Neural crest cell (in vitro differentiated cells): Measurements from ENCODE around the gene TNIK. TPM values are rescaled to one million over a fixed set of nuclear protein-coding genes. Genes with fewer than 3 reads are reported as not detected.
"Not testable (repeated sequence)": the region's sequence is repeated elsewhere in the genome, so short reads cannot be mapped to it uniquely, and the experiment has no call there.

ENCODE experiments used
- DNase-seq: peaks from one replicate; pipeline ENCODE4 v3.0.0; 2021; ENCODE audit warnings: low read depth, mixed read lengths, low spot score
- H3K27ac Mint-ChIP-seq: one replicate; pipeline ENCODE4 v1.8.0; 2021; ENCODE audit warnings: mild to moderate bottlenecking, mixed read lengths; ENCODE audit not compliant: unreplicated experiment
- H3K27me3 Mint-ChIP-seq: 2 replicates; pipeline ENCODE4 v1.8.0; 2021; ENCODE audit warnings: low read depth, mild to moderate bottlenecking, mixed read lengths
- H3K36me3 Mint-ChIP-seq: 2 replicates; pipeline ENCODE4 v1.8.0; 2021; ENCODE audit warnings: low read depth, mild to moderate bottlenecking, mixed read lengths
- H3K4me1 Mint-ChIP-seq: 2 replicates; pipeline ENCODE4 v1.8.0; 2021; ENCODE audit warnings: mixed read lengths
- H3K4me3 Mint-ChIP-seq: one replicate; pipeline ENCODE4 v1.8.0; 2021; ENCODE audit warnings: mild to moderate bottlenecking, mixed read lengths
- H3K9me3 Mint-ChIP-seq: 2 replicates; pipeline ENCODE4 v1.8.0; 2021; ENCODE audit warnings: mixed read lengths
- total RNA-seq: library from RNA; stranded (reverse); gene quantifications from 2 replicates; pipeline ENCODE4 v1.2.1, GENCODE V29; 2021
- TF ChIP-seq, protein P1 (sequence below): fragments of 200-600 bp; sonication (generic); conservative IDR thresholded peaks from 2 replicates; pipeline ENCODE4 v1.5.0; 2021; ENCODE audit warnings: antibody characterized with exemption, mild to moderate bottlenecking

TNIK gene
- total RNA-seq, 1 donor from 2014 or later = 32.3 TPM

DNA sequence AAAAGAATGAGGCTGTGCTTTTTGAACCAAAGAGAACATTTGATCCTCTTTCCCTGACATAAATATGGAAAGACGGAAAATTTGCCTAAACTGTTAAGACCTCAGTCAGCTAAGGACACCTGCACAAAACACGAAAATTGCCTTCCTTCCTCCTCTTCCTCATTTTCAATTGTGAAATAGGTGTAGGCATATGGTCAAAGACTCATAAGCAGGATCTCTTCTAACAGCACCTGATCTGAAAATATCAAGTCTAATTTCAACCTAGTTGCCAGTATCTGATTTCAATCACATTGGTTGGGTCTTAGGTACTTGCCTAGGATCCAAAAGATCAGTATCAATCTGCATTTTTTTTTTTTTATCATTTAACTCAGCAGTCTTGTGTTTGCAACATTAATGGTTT lies 218.0 kb downstream of the TNIK start:
- peaks cover 22% of the 10 kb centered on the region for H3K4me1 Mint-ChIP-seq
- H3K36me3 Mint-ChIP-seq = no peaks in the 10 kb centered on the region
- no peaks in the 10 kb centered on the region for H3K9me3 Mint-ChIP-seq
- H3K27me3 Mint-ChIP-seq = no peaks in the 10 kb centered on the region
- no peak overlapping the region for H3K4me3 Mint-ChIP-seq
- TF ChIP-seq, protein P1, sequence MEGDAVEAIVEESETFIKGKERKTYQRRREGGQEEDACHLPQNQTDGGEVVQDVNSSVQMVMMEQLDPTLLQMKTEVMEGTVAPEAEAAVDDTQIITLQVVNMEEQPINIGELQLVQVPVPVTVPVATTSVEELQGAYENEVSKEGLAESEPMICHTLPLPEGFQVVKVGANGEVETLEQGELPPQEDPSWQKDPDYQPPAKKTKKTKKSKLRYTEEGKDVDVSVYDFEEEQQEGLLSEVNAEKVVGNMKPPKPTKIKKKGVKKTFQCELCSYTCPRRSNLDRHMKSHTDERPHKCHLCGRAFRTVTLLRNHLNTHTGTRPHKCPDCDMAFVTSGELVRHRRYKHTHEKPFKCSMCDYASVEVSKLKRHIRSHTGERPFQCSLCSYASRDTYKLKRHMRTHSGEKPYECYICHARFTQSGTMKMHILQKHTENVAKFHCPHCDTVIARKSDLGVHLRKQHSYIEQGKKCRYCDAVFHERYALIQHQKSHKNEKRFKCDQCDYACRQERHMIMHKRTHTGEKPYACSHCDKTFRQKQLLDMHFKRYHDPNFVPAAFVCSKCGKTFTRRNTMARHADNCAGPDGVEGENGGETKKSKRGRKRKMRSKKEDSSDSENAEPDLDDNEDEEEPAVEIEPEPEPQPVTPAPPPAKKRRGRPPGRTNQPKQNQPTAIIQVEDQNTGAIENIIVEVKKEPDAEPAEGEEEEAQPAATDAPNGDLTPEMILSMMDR = no peak
- no peak overlapping the region for H3K27ac Mint-ChIP-seq
- DNase-seq = no peak

DNA sequence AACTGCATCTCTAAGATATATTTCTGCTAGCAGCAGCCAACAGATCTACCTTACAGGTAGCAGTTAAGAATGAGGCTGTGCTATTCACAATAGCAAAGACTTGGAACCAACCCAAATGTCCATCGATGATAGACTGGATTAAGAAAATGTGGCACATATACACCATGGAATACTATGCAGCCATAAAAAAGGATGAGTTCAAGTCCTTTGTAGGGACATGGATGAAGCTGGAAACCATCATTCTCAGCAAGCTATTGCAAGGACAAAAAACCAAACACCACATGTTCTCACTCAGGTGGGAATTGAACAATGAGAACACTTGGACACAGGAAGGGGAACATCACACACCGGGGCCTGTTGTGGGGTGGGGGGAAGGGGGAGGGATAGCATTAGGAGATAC lies 218.6 kb downstream of the TNIK start:
- H3K9me3 Mint-ChIP-seq, H3K27ac Mint-ChIP-seq, H3K36me3 Mint-ChIP-seq, DNase-seq, H3K4me3 Mint-ChIP-seq, H3K27me3 Mint-ChIP-seq: not testable (repeated sequence)
- H3K4me1 Mint-ChIP-seq = peaks cover 28% of the 10 kb centered on the region

DNA sequence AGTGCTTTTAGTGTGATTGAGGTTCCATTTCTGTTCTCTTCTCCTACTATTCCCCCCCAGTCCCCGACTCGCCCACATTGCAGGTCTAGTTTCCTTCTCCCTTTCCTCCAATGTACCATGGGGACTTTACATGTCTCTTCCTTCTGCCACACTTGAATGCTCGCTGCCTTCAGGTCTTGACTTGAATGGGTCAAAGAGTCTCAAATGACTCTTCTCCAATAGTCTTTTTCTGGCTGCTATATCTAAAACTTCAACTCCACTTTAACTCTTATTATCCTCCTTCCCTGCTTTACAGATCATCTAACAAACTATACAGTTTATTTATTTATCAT lies 219.7 kb downstream of the TNIK start:
- Mint-ChIP-seq H3K9me3 (no peaks in the 10 kb centered on the region), H3K36me3 (no peaks in the 10 kb centered on the region), H3K4me1 (peaks cover 35% of the 10 kb centered on the region), H3K4me3 (no peak overlapping the region), H3K27me3 (no peaks in the 10 kb centered on the region), H3K27ac (no peak overlapping the region)
- no peak for DNase-seq
- TF ChIP-seq, protein P1 = no peak

DNA sequence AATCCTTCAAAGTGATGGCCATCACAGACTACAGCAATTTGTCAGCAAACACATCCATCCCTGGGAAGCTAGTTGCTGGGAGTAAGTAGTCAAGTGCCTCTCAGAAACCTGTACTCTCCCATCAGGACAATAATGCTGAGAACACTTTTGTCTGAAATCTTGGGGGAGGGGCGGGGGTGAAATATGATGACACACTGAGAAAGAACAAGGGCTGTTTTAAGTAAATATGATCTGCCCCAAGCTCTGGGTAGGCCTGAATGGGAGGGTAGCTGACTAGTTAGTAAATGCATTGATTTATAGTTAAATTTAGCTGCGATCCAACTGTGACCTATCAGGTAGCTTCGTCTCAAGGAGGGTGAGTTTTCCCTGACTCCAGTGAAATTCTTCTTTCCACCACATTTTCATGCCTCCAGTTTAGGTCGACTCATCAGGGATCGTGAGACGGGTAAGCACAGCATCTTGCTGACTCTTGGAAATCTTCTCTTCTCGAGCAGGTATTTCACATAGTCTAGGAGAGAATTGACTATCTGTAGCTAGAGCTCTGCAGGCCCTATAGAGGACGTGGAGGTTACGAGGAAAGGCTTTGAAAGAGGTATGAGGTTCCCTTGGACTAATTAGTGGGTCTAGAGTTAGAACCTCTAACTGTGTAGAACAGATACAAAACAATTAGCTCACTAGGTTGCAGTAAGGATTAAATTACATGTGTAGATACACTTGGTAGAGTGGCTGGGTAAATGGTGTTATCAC lies 220.3 kb downstream of the TNIK start:
- no peaks in the 10 kb centered on the region for H3K27me3 Mint-ChIP-seq
- H3K36me3 Mint-ChIP-seq = no peaks in the 10 kb centered on the region
- no peak overlapping the region for H3K4me3 Mint-ChIP-seq
- DNase-seq = no peak
- H3K4me1 Mint-ChIP-seq = peaks cover 35% of the 10 kb centered on the region
- H3K9me3 Mint-ChIP-seq = no peaks in the 10 kb centered on the region
- TF ChIP-seq, protein P1 = no peak
- H3K27ac Mint-ChIP-seq = no peak overlapping the region

DNA sequence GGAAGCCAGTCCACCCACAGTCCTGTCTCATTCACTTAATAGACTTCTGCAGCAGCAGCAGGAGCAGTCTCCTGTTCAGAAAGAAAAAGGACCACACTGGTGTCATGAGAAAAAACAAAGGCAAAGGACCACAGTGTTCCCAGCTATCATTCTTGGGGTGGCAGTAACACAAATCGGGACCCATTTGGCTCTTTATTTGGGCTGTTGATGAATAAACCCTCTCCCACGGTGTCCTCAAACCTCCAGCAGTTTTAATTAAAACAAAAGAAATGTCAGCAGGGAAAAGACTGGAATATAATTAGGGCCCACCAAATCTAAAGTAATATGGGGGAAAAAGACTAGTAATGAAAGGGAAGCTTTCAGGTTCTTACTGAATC lies 223.2 kb downstream of the TNIK start:
- no peak overlapping the region for H3K4me3 Mint-ChIP-seq
- H3K36me3 Mint-ChIP-seq = peaks cover 5% of the 10 kb centered on the region
- no peaks in the 10 kb centered on the region for H3K27me3 Mint-ChIP-seq
- no peaks in the 10 kb centered on the region for H3K9me3 Mint-ChIP-seq
- no peak overlapping the region for H3K27ac Mint-ChIP-seq
- TF ChIP-seq, protein P1 = no peak
- H3K4me1 Mint-ChIP-seq = peaks cover 45% of the 10 kb centered on the region
- no peak for DNase-seq

DNA sequence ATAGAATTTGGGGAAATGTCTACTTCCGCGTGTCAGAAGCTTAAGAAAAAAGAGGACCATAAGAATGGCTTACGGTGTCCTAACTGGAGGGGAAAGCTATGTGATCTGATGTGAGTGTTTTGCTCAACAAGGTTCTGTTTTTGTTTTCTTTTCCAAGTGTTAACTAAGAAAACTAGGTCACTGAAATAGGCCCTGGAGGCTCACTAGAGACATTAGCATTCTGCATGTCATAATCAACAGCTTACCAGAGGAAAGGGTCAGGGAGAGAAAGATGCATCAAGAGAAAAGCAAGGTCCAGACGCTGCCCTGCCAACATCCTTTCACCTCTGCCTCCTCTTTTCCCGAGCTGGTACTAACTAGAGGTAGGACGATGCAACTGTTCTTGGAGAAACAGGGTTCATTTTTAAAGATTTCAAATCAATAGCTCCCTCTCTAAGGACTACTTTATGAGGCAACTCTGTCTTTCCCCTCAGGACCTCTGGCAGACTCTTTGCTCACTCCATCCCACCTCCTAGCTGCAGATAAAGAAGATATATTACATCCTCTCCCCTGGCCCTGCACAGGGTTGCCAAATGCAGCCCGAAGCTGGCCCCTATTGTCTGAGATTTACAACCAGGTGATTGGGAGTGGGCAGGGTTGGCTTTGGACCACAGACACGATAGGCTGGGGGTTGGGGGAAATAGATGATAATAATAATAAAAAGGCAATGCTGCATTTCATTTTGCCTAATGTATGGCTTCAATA lies 223.8 kb downstream of the TNIK start:
- H3K27ac Mint-ChIP-seq = no peak overlapping the region

More for the DNA sequence above, 223.8 kb downstream of the TNIK start:
- Mint-ChIP-seq H3K4me3 (no peak overlapping the region), H3K9me3 (no peaks in the 10 kb centered on the region), H3K4me1 (peaks cover 45% of the 10 kb centered on the region), H3K36me3 (peaks cover 5% of the 10 kb centered on the region), H3K27me3 (no peaks in the 10 kb centered on the region)
- TF ChIP-seq, protein P1 = no peak
- no peak for DNase-seq
